Measurements from ENCODE around the gene POC1B.

GRCh38 chr12:89493670-89494302, 32.1 kb downstream of the POC1B start:
- TF ChIP-seq POLR2A (IDR thresholded peaks at IDR 0.05) (no peak), EP300 (IDR thresholded peaks at IDR 0.05) (no peak)
- TF ChIP-seq, protein P1, sequence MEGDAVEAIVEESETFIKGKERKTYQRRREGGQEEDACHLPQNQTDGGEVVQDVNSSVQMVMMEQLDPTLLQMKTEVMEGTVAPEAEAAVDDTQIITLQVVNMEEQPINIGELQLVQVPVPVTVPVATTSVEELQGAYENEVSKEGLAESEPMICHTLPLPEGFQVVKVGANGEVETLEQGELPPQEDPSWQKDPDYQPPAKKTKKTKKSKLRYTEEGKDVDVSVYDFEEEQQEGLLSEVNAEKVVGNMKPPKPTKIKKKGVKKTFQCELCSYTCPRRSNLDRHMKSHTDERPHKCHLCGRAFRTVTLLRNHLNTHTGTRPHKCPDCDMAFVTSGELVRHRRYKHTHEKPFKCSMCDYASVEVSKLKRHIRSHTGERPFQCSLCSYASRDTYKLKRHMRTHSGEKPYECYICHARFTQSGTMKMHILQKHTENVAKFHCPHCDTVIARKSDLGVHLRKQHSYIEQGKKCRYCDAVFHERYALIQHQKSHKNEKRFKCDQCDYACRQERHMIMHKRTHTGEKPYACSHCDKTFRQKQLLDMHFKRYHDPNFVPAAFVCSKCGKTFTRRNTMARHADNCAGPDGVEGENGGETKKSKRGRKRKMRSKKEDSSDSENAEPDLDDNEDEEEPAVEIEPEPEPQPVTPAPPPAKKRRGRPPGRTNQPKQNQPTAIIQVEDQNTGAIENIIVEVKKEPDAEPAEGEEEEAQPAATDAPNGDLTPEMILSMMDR (IDR thresholded peaks at IDR 0.05), result no peak

Data from gastroesophageal sphincter (tissue), 3 donors.